Measurements from ENCODE around the gene SALL3.

DNA sequence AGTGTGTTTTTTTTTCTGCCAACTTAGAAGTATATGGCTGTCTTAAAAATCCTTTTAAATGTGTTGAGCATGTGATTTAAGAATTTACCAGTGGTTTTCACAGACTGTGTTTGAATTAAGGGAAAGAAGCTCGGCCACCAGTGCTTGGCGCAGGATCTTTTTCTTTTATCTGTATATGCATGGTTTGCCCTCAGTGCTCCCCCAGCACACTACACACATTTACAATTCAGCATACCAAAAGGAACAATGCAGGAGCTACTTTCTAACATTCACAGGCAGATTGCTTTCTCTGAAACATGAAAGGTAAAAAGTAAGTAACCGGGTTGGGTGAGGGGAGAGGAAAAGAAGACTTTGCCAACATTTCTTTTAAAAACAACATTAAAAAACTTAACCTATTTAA, 3.9 kb downstream of the SALL3 start:
- TF ChIP-seq, protein P1, sequence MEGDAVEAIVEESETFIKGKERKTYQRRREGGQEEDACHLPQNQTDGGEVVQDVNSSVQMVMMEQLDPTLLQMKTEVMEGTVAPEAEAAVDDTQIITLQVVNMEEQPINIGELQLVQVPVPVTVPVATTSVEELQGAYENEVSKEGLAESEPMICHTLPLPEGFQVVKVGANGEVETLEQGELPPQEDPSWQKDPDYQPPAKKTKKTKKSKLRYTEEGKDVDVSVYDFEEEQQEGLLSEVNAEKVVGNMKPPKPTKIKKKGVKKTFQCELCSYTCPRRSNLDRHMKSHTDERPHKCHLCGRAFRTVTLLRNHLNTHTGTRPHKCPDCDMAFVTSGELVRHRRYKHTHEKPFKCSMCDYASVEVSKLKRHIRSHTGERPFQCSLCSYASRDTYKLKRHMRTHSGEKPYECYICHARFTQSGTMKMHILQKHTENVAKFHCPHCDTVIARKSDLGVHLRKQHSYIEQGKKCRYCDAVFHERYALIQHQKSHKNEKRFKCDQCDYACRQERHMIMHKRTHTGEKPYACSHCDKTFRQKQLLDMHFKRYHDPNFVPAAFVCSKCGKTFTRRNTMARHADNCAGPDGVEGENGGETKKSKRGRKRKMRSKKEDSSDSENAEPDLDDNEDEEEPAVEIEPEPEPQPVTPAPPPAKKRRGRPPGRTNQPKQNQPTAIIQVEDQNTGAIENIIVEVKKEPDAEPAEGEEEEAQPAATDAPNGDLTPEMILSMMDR (IDR thresholded peaks at IDR 0.05): no peak
- TF ChIP-seq POLR2A (IDR thresholded peaks at IDR 0.05): no peak
